HG03457 (cell line): ENCODE measurements around the gene SLU7.
"Not testable (repeated sequence)": the region's sequence is repeated elsewhere in the genome, so short reads cannot be mapped to it uniquely, and the experiment has no call there.

Experiments used
- ATAC-seq: cut with Tn5 transposase; IDR thresholded peaks from one replicate; pipeline ENCODE4 v1.9.1; 2021; ENCODE audit warnings: moderate number of reproducible peaks; ENCODE audit not compliant: unreplicated experiment

The SLU7 gene

DNA sequence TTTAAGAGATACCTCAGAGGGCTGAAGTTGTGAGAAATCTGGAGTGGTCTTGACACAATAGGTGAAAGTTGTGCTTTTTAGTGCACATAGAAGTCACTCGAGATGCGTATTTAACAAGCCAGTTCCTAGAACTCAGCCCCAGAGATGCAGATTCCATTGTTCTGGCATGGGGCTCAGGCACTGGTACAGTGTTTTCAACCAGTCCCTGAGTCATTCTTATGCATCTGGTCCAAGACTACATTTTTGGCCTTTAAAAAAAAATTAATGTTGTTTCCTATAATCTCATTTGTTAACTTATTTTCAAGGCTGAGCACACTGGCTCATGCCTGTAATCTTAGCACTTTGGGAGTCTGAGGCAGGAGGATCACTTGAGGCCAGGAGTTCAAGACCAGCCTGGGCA is 32.4 kb upstream of the SLU7 start:
- no peak for ATAC-seq

DNA sequence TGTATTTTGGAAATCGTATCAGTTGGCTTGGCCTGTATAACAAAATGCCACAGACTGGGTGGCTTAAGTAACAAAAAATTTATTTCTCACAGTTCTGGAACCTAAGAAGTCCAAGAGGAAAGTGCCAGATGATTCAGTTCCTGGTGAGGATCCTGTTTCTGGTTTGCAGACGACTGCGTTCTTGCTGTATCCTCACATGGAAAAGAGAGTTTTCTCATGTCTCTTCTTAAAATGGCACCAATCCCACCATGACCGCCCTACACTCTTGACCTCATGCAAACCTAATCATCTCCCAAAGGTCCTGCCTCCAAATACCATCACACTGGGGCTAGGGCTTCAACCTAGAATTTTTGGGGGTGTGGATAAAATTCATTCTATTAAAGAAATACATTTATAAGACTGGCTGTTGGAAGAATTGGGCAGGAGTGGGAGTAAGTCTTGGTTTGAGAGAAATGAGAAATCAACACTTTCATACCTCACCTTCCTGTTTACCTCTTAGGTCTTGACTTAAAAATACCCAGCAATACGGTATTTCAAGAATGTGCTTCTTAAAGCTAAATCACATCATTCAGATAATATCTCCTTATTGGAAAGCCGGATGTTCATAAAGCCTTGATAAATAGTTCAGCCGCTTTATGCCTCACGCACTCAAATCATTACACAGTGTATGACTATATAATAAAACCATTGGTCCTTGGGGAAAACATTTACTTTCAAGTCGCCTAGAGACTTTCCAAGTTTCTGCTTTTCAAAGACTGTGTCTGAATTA is 31.5 kb upstream of the SLU7 start:
- ATAC-seq, result peak; percentile 46

DNA sequence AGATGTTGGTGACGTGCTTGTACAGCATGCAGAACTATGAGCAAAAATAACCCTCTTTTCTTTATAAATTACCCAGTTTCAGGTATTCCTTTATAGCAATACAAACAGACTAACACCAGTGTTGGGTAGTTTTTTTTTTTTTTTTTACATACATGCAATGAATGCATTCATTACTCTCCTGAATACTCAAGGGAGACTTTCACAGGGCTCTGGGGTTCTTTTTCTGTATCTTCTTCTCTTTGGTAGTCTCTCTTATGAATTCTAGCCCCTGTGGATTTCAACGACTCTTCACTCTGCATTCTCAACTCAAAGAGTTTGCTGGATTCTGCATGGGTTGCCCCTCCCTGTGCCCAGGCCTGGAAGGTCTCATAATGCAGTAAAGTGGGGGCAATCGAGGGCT is 30.6 kb upstream of the SLU7 start:
- no peak for ATAC-seq

DNA sequence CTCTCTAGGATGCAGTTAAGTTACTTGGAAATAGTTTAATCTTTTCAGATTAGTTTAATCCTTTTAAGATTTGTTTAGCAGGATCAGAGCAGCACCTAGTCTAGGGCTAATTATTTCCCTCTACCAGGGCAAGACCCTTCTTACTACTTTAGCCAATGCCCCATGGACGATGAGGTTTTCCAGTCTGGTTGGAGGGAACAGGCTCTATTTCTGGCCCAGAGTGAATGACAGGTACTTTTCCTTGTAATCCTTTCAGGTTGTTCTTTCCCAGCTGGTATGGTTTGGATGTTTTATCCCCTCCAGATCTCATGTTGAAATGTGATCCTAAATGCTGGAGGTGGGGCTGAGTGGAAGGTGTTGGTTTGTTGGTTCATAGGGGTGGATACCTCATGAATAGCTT is 30.0 kb upstream of the SLU7 start:
- ATAC-seq, result no peak

DNA sequence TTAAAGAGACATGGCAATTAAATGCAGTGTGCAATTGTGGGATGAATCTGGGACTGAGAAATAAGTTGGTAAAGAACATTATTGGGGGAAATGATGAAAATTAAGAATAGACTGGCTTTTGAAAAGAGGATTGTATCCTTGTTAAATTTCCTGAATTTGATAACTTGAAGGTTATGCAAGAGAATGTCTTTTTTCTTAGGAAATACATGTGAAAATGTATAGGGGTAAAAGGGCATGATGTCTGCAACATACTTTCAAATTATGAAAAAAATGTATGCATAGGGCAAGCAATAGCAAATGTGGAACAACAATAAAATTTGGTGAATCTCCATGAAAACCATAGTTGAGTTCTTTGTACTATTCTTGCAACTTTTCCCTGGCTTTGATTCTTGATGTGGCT is 26.9 kb upstream of the SLU7 start:
- no peak for ATAC-seq

DNA sequence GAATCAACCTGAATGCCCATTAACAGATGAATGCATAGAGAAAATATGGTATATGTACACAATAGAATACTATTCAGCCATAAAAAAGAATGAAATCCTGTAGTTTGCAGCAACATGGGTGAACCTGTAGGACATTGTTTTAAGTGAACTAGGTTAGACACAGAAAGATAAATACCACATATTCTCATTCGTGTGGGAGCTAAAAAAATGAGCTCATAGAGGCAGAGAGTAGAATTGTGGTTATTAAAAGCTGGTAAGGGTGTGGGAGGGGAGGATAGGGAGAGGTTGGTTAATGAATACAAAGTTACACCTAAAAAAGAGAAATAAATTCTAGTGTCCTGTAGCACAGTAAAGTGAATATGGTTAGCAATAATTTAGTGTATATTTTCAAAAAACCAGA is 26.3 kb upstream of the SLU7 start:
- peak; percentile 40 for ATAC-seq

DNA sequence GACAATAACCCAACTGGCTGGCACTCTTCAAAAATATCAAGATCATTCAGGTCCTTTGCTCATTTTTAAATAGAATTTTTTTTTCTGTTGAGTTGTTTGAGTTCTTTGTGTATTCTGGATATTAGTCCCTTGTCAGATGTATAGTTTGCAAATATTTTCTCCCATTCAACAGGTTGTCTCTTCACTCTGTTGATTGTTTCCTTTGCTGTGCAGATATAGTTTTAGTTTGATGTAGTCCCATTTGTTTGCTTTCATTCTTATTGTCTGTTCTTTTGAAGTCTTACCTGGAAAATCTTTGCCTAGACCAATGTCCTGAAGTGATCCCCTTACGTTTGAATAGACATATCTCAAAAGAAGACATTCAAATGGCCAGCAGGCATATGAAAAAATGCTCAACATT is 25.5 kb upstream of the SLU7 start:
- no peak for ATAC-seq

DNA sequence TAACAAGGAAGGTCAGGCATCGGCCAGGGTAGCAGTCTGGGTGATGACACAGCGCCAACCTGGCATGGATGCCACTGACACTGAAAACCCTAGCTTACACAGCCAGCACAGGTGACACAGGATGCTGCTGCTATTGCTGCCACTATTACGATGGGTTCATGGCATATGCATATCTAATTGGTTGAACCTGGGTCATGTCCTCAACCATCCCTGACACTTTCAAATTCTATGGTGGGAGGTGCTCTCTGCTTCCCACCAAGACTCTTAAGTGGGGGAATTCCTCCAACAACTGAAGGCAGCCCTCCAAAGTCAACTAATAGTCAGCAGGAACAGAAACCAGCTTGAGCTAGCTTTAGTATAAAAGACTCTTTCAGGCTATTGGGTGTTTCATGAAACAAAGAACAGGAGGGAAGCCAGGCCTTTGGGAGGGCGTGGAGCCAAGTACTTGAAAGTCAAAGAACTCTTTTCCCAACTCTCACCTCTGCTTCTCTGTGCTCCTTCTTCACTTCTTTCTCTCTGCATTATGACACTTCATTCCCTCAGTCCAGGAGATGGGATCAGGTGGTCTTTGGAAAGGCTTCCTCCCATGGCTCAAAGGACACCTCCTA is 24.0 kb upstream of the SLU7 start:
- no peak for ATAC-seq

DNA sequence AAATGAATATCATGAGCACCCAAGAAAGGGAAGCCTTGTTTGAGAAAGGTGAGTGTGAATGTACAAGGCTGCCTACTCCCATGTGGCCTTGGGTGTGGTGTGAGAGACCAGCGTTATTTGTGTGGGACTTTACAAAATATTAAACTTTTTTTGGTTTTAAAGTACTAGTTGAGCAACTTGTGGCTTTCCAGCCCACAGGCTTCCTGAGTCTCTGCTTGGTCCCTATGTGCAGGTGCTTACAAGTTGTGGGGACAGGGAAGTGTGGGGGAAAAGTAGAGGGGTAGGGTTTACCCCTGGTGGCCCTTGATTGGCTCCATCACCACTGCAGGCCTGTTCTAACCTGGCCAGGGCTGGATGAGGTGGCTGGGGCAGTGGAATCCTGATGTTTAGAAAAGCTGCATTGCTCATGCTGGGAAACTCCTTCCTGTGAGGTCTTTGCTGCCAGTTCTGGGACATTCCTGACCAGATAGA is 22.5 kb upstream of the SLU7 start:
- ATAC-seq, result peak; percentile 33

DNA sequence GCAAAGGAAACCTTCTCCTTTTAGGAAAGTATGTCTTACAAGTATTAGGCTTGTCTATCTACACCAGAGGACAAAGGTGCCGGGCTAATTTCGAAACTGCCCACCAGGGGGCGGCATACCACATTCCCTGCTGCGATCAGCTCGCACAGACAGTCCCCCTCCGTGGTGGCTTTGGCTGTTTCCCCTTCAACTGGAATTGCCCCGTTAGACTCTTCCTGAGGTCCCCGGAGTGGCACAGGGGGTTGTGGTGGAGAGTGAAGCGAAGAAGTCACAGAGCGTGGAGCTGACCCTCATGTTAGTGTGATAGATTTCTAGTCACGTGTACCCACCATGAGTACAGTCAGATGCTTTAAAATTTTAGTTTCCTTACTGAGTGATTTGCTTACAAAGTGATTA is 20.3 kb upstream of the SLU7 start:
- peak; percentile 39 for ATAC-seq

DNA sequence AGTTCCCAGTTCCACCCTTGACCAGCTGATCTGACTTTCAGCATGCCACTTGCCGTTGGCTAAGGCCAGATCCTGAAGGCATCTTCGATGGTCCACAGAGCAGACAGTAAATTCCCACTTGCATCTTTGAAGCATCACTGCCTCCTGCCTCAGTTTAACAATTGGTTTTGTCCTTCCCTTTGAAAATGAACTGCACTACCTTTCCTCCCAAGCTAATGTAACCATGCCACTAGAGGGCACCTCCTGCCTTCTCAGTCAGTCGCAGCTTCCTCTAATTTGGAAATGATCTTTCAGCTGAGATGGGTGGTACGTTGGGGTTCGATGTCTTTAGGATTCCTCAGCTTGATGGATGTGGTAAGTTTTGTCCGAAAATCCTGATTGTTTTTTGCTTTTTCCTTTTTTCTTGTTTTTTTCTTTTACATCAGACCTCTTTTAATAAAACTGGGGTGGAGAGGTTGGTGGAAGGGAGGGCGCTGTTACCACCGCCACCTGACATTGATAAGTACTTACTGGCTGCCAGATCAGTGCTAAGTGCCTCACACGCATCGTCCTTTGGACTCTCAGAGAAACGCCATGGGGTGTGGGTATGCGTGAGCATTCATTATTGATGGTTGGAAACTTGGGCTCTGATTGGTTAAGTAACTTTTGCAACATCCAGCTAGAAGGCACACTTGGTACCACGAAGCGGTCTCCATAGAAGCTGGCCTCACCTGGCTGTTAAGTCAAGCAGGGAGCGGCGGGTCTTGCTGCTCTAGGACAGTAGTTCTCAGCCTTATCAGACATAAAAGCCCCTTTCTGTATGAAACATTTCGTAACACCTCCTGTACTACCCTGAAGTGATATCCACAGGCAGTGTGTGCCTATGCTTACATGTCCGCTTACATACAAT is 19.7 kb upstream of the SLU7 start:
- ATAC-seq, result peak; percentile 13

DNA sequence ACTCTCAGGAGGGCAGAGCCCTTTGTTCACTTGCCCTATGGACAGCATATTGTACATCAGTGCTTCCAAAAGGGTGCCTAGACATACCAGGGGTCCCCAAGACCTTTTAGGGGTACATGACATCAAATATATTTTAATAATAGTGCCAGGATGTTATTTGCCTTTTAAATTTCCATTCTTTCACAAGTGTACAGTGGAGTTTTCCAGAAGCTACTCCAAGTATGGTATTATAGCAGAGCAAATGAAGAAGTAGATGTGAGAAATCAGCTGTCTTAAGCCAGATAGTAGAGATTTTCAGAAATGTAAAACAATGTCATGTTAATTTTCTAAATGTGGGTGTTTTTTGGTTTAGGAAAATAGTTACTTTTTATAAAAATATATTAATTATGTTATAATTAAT is 18.4 kb upstream of the SLU7 start:
- ATAC-seq, result no peak

DNA sequence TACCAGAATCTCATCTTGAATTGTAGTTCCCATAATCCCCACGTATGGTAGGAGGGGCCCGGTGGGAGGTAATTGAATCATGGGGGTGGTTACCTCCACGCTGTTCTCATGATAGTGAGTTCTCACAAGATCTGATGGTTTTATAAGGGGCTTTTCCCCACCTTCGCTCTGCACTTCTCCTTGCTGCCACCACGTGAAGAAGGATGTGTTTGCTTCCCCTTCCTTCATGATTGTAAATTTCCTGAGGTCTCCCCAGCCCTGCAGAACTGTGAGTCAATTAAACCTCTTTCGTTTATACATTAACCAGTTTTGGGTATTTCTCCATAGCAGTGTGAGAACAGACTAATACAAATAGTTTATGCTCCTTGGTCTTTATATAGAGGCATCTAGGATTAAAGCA is 17.8 kb upstream of the SLU7 start:
- ATAC-seq, result not testable (repeated sequence)

DNA sequence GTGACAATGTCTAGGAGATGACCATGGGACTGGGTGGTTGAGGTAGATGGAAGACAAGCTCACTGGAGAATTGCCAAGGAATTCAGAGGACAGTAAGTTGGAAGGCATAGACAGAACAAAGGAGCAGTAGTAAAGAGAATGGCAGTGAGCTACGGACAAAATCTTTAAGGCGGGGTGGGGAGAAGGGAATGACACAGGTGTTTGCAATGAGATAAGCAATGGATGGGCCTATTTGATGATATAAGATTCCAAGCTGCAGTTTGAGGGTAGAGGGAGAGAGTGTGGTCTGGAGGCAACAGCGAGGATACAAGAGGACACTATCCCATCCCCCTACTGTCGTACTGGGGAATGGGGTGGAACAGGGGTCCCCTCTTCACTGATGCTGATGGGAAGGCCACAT is 17.1 kb upstream of the SLU7 start:
- ATAC-seq, result no peak

DNA sequence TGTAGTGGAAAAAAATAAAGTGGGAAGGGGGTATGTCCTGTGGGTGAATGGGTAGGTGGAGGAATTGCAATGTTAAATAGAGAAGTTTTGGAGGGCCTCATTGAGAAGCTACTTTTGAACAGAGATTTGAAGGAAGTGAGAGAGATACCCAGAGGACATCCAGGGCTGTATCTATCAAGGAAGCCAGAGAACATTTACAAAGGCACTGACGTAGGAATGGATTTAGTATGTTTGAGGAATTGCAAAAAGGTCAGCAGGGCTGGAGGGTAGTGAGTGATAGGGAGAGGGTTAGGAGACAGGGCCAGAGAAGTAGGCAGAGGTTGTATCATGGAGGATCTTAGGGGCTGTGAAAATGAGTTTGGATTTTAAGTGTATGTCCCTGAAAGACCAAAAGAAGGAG is 16.7 kb upstream of the SLU7 start:
- ATAC-seq, result no peak

DNA sequence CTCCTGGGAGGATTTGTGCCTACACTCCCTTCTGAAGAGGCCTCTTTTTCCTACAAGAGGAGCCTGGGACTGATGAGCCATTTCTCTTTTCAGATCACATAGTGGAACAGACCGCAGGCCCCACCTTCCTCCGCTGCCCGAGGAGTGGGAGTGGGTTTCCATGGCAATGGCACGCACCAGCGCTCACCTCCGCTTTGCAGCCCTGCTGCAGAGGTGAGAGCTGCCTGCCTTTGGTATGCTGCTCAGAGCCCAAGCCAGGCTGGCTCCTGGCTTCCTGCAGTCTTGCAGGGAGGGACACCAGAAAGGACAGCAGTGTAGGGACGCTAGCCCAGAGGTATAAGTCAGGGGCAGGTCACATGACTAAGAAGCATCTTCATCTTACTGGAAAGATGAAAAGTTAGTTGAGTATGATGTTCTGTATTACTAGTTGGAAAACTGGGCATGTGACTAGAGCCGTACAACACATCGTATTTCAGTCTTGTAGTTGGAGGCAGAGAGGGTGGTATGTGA is 15.2 kb upstream of the SLU7 start:
- peak; percentile 68 for ATAC-seq

DNA sequence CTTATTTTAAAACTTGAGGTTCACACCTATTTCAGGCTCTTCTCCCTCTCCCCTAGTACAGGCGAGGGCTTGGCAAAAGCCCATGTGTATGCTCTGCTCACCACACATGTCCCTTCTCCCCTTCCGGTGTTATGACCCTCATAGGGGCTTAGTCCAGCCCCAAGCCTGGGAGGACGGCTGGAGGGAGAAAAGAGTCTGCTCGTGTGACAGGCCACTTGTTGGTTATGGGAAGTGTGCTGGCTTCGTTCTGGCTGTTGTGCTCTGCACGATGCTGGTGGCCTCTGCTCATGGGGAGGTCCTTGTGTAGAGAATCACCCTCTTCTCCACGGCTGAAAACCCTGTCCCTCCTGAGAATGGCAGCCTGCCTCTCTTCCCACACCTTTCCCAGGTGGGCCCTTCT is 13.9 kb upstream of the SLU7 start:
- no peak for ATAC-seq

DNA sequence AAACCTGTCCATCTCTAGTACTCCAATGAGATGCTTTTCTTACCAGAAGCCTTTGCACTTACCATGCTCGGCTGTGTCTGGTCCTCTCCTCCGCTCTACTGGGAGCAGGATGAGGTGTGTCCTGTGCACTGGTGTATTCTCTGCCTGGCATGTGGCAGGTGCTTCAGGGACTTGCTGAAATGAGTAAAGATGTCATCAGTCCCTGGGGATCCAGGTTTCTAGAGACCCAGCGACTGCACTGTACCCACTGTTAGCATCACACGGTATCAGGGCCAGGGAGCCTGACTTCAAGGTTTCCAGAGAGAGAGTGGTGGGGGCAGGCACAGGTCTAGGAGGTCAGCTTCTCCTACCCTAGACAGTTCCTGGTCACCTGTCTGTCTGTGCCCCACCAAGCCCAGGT is 13.3 kb upstream of the SLU7 start:
- no peak for ATAC-seq

DNA sequence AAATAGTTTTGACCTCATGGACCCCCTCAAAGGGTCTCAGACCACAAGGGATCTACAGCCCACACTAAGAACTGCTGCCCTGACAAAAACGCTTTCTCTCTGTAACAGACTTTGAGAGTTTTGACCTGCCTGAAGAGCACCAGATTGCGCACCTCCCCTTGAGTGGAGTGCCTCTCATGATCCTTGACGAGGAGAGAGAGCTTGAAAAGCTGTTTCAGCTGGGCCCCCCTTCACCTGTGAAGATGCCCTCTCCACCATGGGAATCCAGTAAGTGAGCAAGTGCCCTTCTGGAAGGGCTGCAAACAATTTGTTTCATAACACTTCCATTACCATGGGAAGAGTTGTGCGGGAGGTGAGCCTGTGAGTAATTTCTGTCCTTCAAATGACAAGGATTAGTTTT is 8.7 kb upstream of the SLU7 start:
- ATAC-seq, result no peak

DNA sequence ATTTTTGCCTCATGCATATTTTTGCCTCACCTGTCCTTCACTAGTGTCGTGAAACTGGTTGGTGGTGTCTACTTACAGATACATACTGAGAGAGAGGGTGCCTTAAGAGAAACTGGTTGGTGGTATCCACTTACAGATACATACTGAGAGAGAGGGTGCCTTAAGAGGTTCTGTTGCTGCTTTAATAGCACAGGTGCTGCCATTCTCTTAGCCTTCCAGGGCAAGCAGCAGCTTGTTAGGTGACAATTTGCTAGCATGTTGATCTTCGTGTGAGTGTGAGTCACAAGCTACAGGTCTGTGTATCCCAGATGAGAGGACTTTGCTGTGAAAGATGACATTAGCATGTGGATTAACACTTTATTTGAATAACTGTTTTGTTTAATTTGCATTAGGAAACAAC is 4.2 kb upstream of the SLU7 start:
- ATAC-seq, result no peak

DNA sequence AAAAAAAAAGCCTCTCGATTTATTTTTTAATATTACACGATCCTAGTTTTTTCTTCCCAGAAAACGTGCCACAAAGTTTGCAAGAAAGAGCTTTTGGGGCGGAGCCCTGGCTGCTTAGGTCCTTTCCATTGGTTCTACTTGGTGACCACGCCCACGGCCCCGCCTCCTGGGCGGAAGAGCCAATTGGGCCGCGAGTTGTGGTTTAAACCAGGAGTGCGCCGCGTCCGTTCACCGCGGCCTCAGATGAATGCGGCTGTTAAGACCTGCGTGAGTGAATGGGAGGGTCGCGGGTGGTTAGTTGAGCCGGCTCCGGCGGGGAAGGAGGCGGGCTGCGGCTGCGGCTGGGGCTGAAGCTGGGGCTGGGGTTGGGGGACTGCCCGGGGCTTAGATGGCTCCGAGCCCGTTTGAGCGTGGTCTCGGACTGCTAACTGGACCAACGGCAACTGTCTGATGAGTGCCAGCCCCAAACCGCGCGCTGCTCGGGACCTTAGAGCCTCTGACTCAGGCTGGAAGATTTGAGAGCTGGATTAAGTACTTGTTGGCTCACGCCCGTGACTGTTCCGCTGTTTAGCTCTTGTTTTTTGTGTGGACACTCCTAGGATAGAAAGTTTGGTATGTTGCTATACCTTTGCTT is 2.9 kb upstream of the SLU7 start, which contains the start of gene PTTG1:
TSS of gene PTTG1 (plus strand) at position 231 of the 634 bp plus-strand sequence. CDS start 458 bp downstream, outside the sequence.
- ATAC-seq, result peak; percentile 64
